ENCODE data around the gene LAMA4.

- TF ChIP-seq CTCF (IDR thresholded peaks at IDR 0.05) (no peak), POLR2A (IDR thresholded peaks at IDR 0.05) (no peak)
Observed at GRCh38 chr6:112149236-112149635, 105.1 kb downstream of the LAMA4 start.
